Pons (tissue), 1 donor: ENCODE results near the gene PDK3.
A peak's percentile ranks its signal among the peaks of the same experiment; 100 is the strongest.

Experiments used
- DNase-seq: peaks from one replicate; pipeline ENCODE4 v3.0.0-alpha.2; 2016; ENCODE audit warnings: low spot score

The PDK3 gene

GRCh38 chrX:24482823-24483415, 17.8 kb downstream of the PDK3 start:
- no peak for DNase-seq

DNA sequence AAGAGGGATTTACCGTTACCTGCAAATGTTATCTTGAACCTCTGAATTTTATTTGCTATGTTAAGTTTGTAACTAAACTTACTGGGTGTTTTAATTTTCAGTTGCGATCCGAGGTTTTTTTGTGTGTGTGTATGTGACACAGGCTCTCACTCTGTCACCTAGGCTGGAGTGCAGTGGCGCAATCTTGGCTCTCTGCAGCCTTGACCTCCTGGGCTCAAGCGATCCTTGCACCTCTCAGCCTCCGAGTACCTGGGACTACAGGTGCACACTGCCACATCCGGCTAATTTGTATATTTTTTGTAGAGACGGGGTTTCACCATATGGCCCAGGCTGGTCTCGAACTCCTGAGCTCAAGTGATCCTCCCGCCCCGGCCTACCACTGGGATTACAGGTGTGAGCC, 18.5 kb downstream of the PDK3 start:
- DNase-seq = no peak

DNA sequence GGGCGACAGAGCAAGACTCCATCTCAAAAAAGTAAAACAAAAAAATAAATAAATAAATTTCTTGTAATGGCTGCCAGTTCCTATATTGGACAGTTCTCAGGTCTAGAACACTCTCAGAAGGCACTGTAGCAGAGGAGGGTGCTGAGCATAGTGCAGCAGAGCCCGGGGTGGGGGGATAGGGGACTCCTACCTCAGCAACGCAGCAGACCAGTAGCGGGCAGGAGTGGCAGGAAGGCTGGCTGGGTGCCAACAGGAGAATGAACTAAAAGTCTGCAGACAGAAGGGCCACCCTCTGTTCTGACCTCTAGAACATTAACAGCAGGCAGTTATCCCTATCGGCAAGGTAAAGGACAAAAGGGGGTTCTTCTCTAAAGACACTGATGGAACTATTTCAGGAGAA, 20.2 kb downstream of the PDK3 start:
- no peak for DNase-seq

DNA sequence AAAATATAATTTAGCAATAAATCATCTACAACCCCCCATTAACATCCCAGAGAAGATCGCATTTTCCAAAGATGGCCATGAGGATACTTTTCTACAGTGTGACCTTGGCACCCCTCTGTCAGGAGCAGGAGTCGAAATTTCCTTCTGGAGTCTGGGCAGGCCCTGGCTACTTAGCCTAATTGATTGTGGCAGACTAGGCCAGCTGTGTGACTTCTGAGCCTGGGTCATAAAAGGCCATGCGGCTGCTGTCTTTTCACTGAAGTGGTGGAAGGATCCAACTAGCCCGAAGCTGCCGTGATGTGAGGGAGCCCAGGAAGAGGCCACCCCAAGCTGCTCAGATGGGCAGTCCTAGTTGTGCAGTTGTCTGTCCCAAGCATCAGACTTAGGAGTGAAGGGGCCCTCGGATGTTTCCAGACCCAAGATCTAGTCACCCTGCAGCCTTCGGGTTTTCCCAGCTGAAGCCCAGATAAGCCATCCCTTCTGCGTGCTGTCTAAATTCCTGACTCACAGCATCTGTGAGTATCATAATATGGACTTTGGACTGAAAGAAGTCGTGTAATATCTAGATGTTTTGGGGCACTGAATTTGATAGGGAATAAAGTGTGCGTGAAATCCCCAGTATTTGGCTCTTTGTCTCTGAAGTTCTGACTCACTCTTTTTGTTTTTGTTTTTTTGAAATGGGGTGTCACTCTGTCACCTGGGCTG, 21.0 kb downstream of the PDK3 start:
- no peak for DNase-seq

DNA sequence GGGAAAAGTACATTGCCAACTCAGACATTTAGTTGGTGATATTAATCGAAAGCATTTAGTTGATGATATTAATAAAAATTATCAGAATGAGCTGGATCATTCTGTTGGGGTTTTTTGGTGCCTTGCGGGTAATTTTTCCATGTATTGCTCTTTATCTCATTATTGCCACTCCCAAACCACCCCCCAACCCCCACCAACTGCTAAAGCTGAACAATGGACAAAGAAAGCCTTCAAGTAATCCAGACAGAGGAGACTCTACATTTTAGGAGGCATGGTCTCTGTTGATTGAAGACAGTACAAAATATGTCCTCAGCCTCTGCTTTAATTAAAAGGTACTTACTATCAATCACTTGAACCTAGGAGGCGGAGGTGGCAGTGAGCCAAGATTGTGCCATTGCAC, 22.5 kb downstream of the PDK3 start:
- DNase-seq = peak; percentile 39

- no peak for DNase-seq
These were observed 26.7 kb downstream of the PDK3 start for GRCh38 chrX:24491741-24492140.

DNA sequence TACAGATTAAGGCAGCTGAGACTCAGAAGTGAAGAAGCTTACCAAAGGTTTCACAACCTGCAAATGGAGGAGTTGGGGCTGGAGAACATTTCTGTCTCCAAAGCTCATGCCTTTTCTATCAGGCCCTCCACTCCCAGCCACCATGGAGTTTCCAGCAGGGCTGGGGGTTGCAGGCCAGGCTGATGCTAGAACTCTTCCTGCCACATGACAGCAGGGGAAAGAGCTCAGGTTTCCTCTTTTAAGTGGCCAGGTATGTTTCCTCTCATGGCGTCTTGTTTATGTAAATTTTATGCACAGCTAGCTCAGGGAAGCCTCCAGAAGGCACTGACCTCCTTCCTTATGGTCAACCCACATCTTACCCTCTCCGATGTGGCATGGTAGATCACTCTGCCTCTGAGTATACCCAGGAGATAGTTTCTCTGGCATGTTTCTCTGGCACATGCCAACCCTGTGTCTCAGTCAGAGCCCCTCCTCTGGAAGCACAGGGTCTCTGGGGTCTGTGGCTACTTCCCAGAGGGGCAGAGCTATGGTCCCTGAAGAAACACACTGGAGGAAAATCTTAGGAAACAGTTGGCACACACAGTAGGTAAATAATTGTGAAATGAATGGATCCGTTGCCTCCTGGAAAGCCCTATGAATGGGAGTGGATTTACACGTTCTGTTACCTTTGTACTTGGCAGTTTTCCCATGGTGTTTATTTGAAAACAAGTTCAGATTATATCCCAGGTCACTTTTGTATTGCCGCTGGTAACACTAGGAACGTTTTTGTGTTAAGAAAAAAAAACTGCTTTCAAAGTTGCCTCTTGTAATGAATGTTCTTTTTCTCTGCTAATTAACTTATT, 28.9 kb downstream of the PDK3 start:
- DNase-seq = no peak

DNA sequence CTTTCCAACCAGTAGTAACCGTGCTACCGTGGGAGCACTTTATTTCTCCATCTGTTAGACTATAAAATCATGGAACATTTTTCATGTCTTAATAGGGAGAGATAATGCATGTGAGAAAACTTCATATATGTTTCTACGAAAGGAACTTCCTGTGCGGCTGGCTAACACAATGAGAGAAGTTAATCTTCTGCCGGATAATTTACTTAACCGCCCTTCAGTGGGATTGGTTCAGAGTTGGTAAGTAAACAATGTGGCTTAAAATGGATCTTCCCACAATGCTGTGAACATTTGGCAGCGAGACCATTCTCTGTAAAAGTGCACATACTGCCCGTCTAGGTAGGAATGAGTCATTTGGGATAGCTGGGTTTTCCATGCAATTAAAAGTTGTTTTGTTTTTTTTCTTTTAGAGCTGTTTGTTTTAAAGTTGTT, 29.6 kb downstream of the PDK3 start:
- DNase-seq = no peak

GRCh38 chrX:24495700-24496099, 30.6 kb downstream of the PDK3 start:
- DNase-seq = no peak

- DNase-seq = no peak
These were observed 33.1 kb downstream of the PDK3 start for GRCh38 chrX:24498181-24498580.

DNA sequence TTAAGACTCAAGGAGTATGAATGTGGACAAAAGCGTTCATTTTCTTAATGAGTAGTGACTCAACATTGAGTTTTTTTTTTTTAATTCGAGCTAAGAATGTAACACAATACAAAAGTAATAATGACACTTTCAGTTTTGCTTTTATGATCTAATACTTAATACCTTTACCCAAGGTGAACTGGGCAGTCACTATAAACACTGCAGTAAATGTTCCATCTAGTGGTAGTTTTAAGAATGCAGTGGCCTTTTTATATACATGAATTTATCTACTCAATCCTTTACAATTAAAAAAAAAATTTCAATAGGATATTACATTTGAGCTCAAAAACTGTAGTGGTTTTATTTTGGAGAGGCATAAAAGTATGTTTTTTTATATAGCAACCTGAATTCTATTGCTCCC, 33.9 kb downstream of the PDK3 start:
- no peak for DNase-seq

GRCh38 chrX:24506082-24506481, 41.0 kb downstream of the PDK3 start:
- DNase-seq = no peak

DNA sequence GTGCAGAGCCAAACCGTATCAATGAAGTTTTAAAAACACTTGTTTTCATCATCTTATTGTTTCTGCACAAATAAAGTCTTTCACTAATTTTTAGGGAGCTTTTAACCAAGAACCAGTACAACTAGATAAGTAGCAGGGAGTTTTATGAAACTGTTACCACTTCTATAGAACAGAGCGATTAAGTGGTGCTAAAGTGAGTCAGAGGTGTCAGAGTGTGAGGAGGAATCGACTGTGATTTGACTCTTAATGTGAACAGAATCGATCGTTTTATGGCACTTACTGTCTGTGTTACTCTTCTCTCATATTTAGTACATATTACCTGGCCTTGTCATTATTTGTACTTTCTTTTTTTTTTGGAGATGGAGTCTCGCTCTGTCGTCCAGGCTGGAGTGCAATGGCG, 43.3 kb downstream of the PDK3 start:
- DNase-seq = no peak

GRCh38 chrX:24513416-24513815, 48.3 kb downstream of the PDK3 start:
- DNase-seq = no peak

DNA sequence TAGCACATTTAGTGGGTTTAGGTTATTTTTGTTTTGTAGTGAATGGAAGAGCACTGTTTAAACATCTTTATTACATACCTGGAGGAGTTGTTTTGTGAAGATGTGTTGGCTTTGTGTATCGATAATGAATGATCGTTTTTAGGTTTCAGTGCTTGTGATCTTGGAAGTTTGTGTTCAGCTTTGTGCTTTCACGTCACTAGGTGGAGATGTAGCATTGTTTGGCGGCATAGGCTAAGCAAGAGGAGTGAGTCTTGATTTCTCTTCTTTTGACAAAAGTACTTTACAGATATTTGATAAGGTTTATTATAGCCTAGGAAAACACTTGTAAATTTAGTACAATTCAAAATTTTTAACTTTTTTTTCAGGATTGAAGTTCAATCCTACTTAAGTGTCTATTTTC, 50.4 kb downstream of the PDK3 start:
- DNase-seq = peak; percentile 56

GRCh38 chrX:24520472-24520871, 55.4 kb downstream of the PDK3 start:
- DNase-seq = no peak

- no peak for DNase-seq
These were observed 60.4 kb downstream of the PDK3 start for GRCh38 chrX:24525455-24525854.

DNA sequence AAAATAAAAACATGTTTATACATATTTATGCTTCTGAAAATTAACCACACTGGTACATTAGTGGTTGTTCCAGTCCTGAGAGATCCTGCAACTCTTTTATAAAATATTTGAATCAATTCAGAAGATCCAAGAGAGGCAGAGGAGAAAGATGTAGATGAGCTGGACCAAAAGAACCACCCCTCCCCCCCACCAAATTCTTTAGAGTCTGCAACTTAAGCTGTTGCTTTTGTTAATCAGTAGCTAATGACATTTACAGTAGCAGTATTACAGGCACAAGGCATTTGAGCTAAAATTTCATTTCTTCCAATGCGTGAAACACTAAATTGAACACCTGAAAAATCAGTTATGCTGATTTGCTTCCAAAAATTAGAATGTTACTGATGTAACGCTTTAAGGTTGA, 61.5 kb downstream of the PDK3 start:
- DNase-seq = no peak

GRCh38 chrX:24528605-24529004, 63.5 kb downstream of the PDK3 start:
- no peak for DNase-seq

DNA sequence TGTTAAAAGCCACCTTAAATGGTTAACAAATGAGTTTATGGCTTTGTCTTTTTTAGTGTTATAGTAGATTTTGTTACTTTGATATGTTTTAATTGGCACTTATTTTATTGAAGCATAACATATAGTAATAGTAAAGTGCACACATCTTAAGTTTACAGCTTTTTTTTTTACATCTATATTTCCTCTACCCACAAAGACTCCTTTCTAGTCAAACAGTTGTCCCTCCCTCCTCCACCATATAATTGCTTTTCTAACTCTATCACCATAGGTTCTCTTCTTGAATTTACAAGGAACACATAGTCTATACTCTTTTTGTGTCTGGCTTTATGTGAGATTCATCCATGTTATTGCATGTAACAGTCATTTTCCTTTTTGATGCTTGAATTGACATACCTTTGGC, 71.5 kb downstream of the PDK3 start:
- no peak for DNase-seq

- DNase-seq = no peak
These were observed 77.7 kb downstream of the PDK3 start for GRCh38 chrX:24542756-24543155.

- DNase-seq = no peak
These were observed 82.9 kb downstream of the PDK3 start for GRCh38 chrX:24547961-24548360.

- no peak for DNase-seq
These were observed 85.1 kb downstream of the PDK3 start for GRCh38 chrX:24550166-24550565.
